Progenitor cell of endocrine pancreas (in vitro differentiated cells): Measurements from ENCODE around the gene FAM222B. TPM values are rescaled to one million over a fixed set of nuclear protein-coding genes. Genes with fewer than 3 reads are reported as not detected.
"Not testable (repeated sequence)": the region's sequence is repeated elsewhere in the genome, so short reads cannot be mapped to it uniquely, and the experiment has no call there.

Experiments used
- DNase-seq: peaks from one replicate; pipeline ENCODE4 v3.0.0; 2021; ENCODE audit warnings: low spot score; ENCODE audit not compliant: unreplicated experiment
- H3K27ac Mint-ChIP-seq: 2 replicates; pipeline ENCODE4 v1.8.0; 2021; ENCODE audit warnings: mild to moderate bottlenecking, moderate library complexity, mixed read lengths
- H3K27me3 Mint-ChIP-seq: 2 replicates; pipeline ENCODE4 v1.8.0; 2021; ENCODE audit warnings: mixed read lengths
- H3K36me3 Mint-ChIP-seq: 2 replicates; pipeline ENCODE4 v1.8.0; 2022; ENCODE audit warnings: mixed read lengths; ENCODE audit not compliant: insufficient read depth
- H3K4me1 Mint-ChIP-seq: 2 replicates; pipeline ENCODE4 v1.8.0; 2021; ENCODE audit warnings: low read depth, mixed read lengths
- H3K4me3 Mint-ChIP-seq: 2 replicates; pipeline ENCODE4 v1.8.0; 2021; ENCODE audit warnings: low read depth, mild to moderate bottlenecking, moderate library complexity, mixed read lengths
- H3K9me3 Mint-ChIP-seq: 2 replicates; pipeline ENCODE4 v1.8.0; 2021; ENCODE audit warnings: low read depth, mixed read lengths
- CTCF ChIP-seq: fragments of 200-600 bp; sonication (generic); IDR thresholded peaks from one replicate; pipeline ENCODE4 v1.5.0; 2021; ENCODE audit warnings: antibody characterized with exemption, mild to moderate bottlenecking; ENCODE audit not compliant: unreplicated experiment
- total RNA-seq: library from RNA; stranded (reverse); gene quantifications from 2 replicates; pipeline ENCODE4 v1.2.1, GENCODE V29; 2021

Gene FAM222B
- total RNA-seq, 1 donor from 2014 or later: 58.7 TPM

- Mint-ChIP-seq H3K27me3 (no peaks in the 10 kb centered on the region), H3K4me3 (peak overlapping the region; percentile 21), H3K36me3 (no peaks in the 10 kb centered on the region), H3K9me3 (no peaks in the 10 kb centered on the region), H3K27ac (peak overlapping the region; percentile 45), H3K4me1 (peaks cover 10% of the 10 kb centered on the region)
- no peak for TF ChIP-seq CTCF
- DNase-seq: no peak
Observed at GRCh38 chr17:28843816-28844148, 1.2 kb upstream of the FAM222B start.

- Mint-ChIP-seq H3K4me1 (peaks cover 10% of the 10 kb centered on the region), H3K27me3 (no peaks in the 10 kb centered on the region), H3K27ac (peak overlapping the region; percentile 98), H3K9me3 (no peaks in the 10 kb centered on the region), H3K4me3 (peak overlapping the region; percentile 91), H3K36me3 (no peaks in the 10 kb centered on the region)
- DNase-seq: no peak
- no peak for TF ChIP-seq CTCF
Observed at GRCh38 chr17:28841901-28842281, 699 bp downstream of the FAM222B start.

- no peak overlapping the region for H3K27ac Mint-ChIP-seq
- H3K36me3 Mint-ChIP-seq: peaks cover 1% of the 10 kb centered on the region
Observed at GRCh38 chr17:28839221-28839620, 3.4 kb downstream of the FAM222B start.

DNA sequence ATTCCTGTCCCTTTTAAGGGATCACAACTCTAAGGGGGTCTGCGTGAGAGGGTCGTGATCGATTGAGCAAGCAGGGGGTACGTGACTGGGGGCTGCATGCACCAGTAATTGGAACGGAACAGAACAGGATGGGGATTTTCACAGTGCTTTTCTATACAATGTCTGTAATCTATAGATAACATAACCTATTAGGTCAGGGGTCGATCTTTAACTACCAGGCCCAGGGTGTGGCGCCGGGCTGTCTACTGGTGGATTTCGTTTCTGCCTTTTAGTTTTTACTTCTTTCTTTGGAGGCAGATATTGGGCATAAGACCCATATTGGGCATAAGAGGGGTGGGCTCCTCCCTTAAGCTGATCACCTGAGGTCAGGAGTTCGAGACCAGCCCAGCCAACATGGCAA lies 6.0 kb downstream of the FAM222B start:
- not testable (repeated sequence) for H3K9me3 Mint-ChIP-seq, H3K36me3 Mint-ChIP-seq, DNase-seq, H3K4me1 Mint-ChIP-seq, H3K4me3 Mint-ChIP-seq, H3K27me3 Mint-ChIP-seq
- peak overlapping the region; percentile 92 for H3K27ac Mint-ChIP-seq

More at GRCh38 chr17:28839221-28839620, 3.4 kb downstream of the FAM222B start:
- TF ChIP-seq CTCF: no peak
- no peaks in the 10 kb centered on the region for H3K9me3 Mint-ChIP-seq
- peaks cover 13% of the 10 kb centered on the region for H3K4me1 Mint-ChIP-seq
- DNase-seq: no peak
- H3K4me3 Mint-ChIP-seq: no peak overlapping the region
- no peaks in the 10 kb centered on the region for H3K27me3 Mint-ChIP-seq

DNA sequence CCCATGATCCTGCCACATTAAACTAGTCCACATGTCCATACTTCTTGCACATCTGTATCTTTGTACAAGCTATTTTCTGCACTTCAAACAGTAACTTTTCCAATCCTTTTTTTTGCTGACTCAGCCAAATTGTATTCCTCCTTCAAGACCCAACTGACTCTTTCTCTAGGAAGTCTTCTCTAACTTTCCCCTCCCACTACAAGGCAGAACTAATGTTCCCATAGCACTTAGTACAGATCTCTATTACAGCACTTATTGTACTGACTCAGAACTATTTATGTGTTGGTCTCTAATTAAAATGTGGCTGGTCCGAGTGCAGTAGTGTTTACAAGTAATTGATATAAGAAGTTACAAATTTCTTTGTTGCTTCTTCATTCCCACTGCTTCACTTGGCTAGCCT lies 8.2 kb downstream of the FAM222B start:
- DNase-seq: no peak
- Mint-ChIP-seq H3K27ac (no peak overlapping the region), H3K9me3 (no peaks in the 10 kb centered on the region), H3K27me3 (no peaks in the 10 kb centered on the region), H3K4me1 (peaks cover 3% of the 10 kb centered on the region), H3K4me3 (no peak overlapping the region), H3K36me3 (peaks cover 15% of the 10 kb centered on the region)
- no peak for TF ChIP-seq CTCF

- no peaks in the 10 kb centered on the region for H3K9me3 Mint-ChIP-seq
- TF ChIP-seq CTCF: no peak
- no peak for DNase-seq
- no peak overlapping the region for H3K27ac Mint-ChIP-seq
- H3K36me3 Mint-ChIP-seq: peaks cover 11% of the 10 kb centered on the region
- no peaks in the 10 kb centered on the region for H3K27me3 Mint-ChIP-seq
- H3K4me1 Mint-ChIP-seq: no peaks in the 10 kb centered on the region
- H3K4me3 Mint-ChIP-seq: no peak overlapping the region
Observed at GRCh38 chr17:28828294-28829040, 14.1 kb downstream of the FAM222B start.
